Measurements from ENCODE around the gene CAMK2D.
"Not testable (repeated sequence)": the region's sequence is repeated elsewhere in the genome, so short reads cannot be mapped to it uniquely, and the experiment has no call there.

CAMK2D gene

GRCh38 chr4:113687067-113687718 lies 74.3 kb downstream of the CAMK2D start:
- in situ Hi-C loops (cut with MboI; ENCODE audit: low sequenced_read_pairs) = no loop called here

GRCh38 chr4:113685157-113685556 lies 76.4 kb downstream of the CAMK2D start:
- in situ Hi-C loops (cut with MboI; ENCODE audit: low sequenced_read_pairs) = not testable (repeated sequence)

GRCh38 chr4:113684534-113685091 lies 76.9 kb downstream of the CAMK2D start:
- in situ Hi-C loops (cut with MboI; ENCODE audit: low sequenced_read_pairs) = no loop called here

GRCh38 chr4:113682730-113683537 lies 78.6 kb downstream of the CAMK2D start:
- in situ Hi-C loops (cut with MboI; ENCODE audit: low sequenced_read_pairs) = no loop called here

- in situ Hi-C loops (cut with MboI; ENCODE audit: low sequenced_read_pairs) = no loop called here
Measured at GRCh38 chr4:113678641-113679040, 82.9 kb downstream of the CAMK2D start.

- in situ Hi-C loops (cut with MboI; ENCODE audit: low sequenced_read_pairs) = no loop called here
Measured at GRCh38 chr4:113677325-113677724, 84.2 kb downstream of the CAMK2D start.

GRCh38 chr4:113675731-113676697 lies 85.5 kb downstream of the CAMK2D start:
- in situ Hi-C loops (cut with MboI; ENCODE audit: low sequenced_read_pairs) = no loop called here

- in situ Hi-C loops (cut with MboI; ENCODE audit: low sequenced_read_pairs) = no loop called here
Measured at GRCh38 chr4:113674733-113675132, 86.8 kb downstream of the CAMK2D start.

GRCh38 chr4:113674251-113674650 lies 87.3 kb downstream of the CAMK2D start:
- in situ Hi-C loops (cut with MboI; ENCODE audit: low sequenced_read_pairs) = no loop called here

GRCh38 chr4:113673450-113673849 lies 88.1 kb downstream of the CAMK2D start:
- in situ Hi-C loops (cut with MboI; ENCODE audit: low sequenced_read_pairs) = no loop called here

- in situ Hi-C loops (cut with MboI; ENCODE audit: low sequenced_read_pairs) = no loop called here
Measured at GRCh38 chr4:113666386-113667114, 95.0 kb downstream of the CAMK2D start.

GRCh38 chr4:113665036-113665435 lies 96.5 kb downstream of the CAMK2D start:
- in situ Hi-C loops (cut with MboI; ENCODE audit: low sequenced_read_pairs) = no loop called here

GRCh38 chr4:113662581-113662980 lies 99.0 kb downstream of the CAMK2D start:
- in situ Hi-C loops (cut with MboI; ENCODE audit: low sequenced_read_pairs) = no loop called here

GRCh38 chr4:113659127-113659526 lies 102.4 kb downstream of the CAMK2D start:
- in situ Hi-C loops (cut with MboI; ENCODE audit: low sequenced_read_pairs) = no loop called here

- in situ Hi-C loops (cut with MboI; ENCODE audit: low sequenced_read_pairs) = no loop called here
Measured at GRCh38 chr4:113657586-113658233, 103.8 kb downstream of the CAMK2D start.

- in situ Hi-C loops (cut with MboI; ENCODE audit: low sequenced_read_pairs) = no loop called here
Measured at GRCh38 chr4:113653871-113654270, 107.7 kb downstream of the CAMK2D start.

GRCh38 chr4:113646442-113646822 lies 115.1 kb downstream of the CAMK2D start:
- in situ Hi-C loops (cut with MboI; ENCODE audit: low sequenced_read_pairs) = no loop called here

- in situ Hi-C loops (cut with MboI; ENCODE audit: low sequenced_read_pairs) = no loop called here
Measured at GRCh38 chr4:113645771-113646441, 115.6 kb downstream of the CAMK2D start.

- in situ Hi-C loops (cut with MboI; ENCODE audit: low sequenced_read_pairs) = no loop called here
Measured at GRCh38 chr4:113645288-113645687, 116.2 kb downstream of the CAMK2D start.
